Measurements from ENCODE around the gene MAST2.

Gene MAST2

GRCh38 chr1:46081206-46081605 lies 277.8 kb downstream of the MAST2 start:
- Histone ChIP-seq H3K36me3 (no peaks in the 10 kb centered on the region), H3K27me3 (no peaks in the 10 kb centered on the region), H3K27ac (no peak overlapping the region), H3K4me3 (no peak overlapping the region), H3K9me3 (no peaks in the 10 kb centered on the region), H3K4me1 (no peaks in the 10 kb centered on the region)
- intact Hi-C loops (cut with DNase I; ENCODE audit: low total_unique reads) = no loop called here
- TF ChIP-seq, protein P1, sequence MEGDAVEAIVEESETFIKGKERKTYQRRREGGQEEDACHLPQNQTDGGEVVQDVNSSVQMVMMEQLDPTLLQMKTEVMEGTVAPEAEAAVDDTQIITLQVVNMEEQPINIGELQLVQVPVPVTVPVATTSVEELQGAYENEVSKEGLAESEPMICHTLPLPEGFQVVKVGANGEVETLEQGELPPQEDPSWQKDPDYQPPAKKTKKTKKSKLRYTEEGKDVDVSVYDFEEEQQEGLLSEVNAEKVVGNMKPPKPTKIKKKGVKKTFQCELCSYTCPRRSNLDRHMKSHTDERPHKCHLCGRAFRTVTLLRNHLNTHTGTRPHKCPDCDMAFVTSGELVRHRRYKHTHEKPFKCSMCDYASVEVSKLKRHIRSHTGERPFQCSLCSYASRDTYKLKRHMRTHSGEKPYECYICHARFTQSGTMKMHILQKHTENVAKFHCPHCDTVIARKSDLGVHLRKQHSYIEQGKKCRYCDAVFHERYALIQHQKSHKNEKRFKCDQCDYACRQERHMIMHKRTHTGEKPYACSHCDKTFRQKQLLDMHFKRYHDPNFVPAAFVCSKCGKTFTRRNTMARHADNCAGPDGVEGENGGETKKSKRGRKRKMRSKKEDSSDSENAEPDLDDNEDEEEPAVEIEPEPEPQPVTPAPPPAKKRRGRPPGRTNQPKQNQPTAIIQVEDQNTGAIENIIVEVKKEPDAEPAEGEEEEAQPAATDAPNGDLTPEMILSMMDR (IDR thresholded peaks at IDR 0.05) = no peak
- DNase-seq = no peak

DNA sequence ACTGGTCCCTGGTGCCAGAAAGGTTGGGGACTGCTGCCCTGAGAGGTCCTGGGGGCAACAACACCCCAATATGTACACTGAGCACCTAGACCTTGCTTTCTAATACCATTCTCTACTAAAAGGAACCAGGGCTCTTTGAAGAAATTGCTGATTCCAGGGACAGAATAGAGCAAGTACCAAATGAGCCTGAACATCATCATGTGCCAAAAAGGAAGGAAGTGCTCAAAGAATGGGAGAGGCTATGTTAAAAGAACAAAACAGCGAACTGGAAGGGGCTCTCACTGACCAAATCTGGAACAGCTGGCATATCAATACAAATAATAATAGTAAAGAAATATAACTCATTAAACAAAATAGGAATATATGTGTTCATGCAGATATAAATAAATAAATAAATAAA lies 278.2 kb downstream of the MAST2 start:
- intact Hi-C loops (cut with DNase I; ENCODE audit: low total_unique reads) = no loop called here
- H3K4me3 ChIP-seq = no peak overlapping the region

GRCh38 chr1:46083579-46083978 lies 280.2 kb downstream of the MAST2 start:
- intact Hi-C loops (cut with DNase I; ENCODE audit: low total_unique reads) = no loop called here
- H3K27ac ChIP-seq = no peak overlapping the region
- no peaks in the 10 kb centered on the region for H3K4me1 ChIP-seq
- no peak overlapping the region for H3K4me3 ChIP-seq
- H3K9me3 ChIP-seq = no peaks in the 10 kb centered on the region
- no peak for DNase-seq
- H3K36me3 ChIP-seq = no peaks in the 10 kb centered on the region
- TF ChIP-seq, protein P1 (IDR thresholded peaks at IDR 0.05) = no peak
- H3K27me3 ChIP-seq = no peaks in the 10 kb centered on the region

More for the DNA sequence above, 278.2 kb downstream of the MAST2 start:
- Histone ChIP-seq H3K27me3 (no peaks in the 10 kb centered on the region), H3K36me3 (no peaks in the 10 kb centered on the region), H3K27ac (no peak overlapping the region), H3K4me1 (no peaks in the 10 kb centered on the region), H3K9me3 (no peaks in the 10 kb centered on the region)
- TF ChIP-seq, protein P1 (IDR thresholded peaks at IDR 0.05) = no peak
- DNase-seq = no peak

- no peak overlapping the region for H3K27ac ChIP-seq
- no peak overlapping the region for H3K4me3 ChIP-seq
- H3K36me3 ChIP-seq = no peaks in the 10 kb centered on the region
- H3K27me3 ChIP-seq = no peaks in the 10 kb centered on the region
- no peaks in the 10 kb centered on the region for H3K4me1 ChIP-seq
- no peak for DNase-seq
- H3K9me3 ChIP-seq = no peaks in the 10 kb centered on the region
- intact Hi-C loops (cut with DNase I; ENCODE audit: low total_unique reads) = no loop called here
- TF ChIP-seq, protein P1 (IDR thresholded peaks at IDR 0.05) = no peak
These were observed 281.4 kb downstream of the MAST2 start for GRCh38 chr1:46084553-46085451.

Data from tibial artery (tissue), 4 donors.